HCT116 (cell line): ENCODE measurements around the gene COL18A1. TPM values are rescaled to one million over a fixed set of nuclear protein-coding genes. Genes with fewer than 3 reads are reported as not detected.

ENCODE experiments used
- ATAC-seq: fragments of 200-7000 bp; cut with Tn5 transposase; 2 replicates; pipeline ENCODE4 v1.9.1; 2020; ENCODE audit warnings: mild to moderate bottlenecking, moderate library complexity
- BruUV-seq: library from RNA; stranded (reverse); fragments of 400-500 nt; replicated peaks from 2 replicates; lab custom pipeline; 2021; lab: Mats Ljungman, UMichigan
- CTCF ChIA-PET: fragments of 300-600 bp; sonication (Branson Sonifier 250); formaldehyde crosslinking; loops from one replicate; lab custom pipeline; 2021; ENCODE audit warnings: antibody characterized with exemption; lab: Charles Lee
- POLR2A ChIA-PET: fragments of 300-600, 350-600 bp; sonication (Branson Sonifier 250); formaldehyde crosslinking; loops from one replicate; lab custom pipeline; 2021; ENCODE audit warnings: antibody characterized with exemption; lab: Charles Lee
- RAD21 ChIA-PET, 2 experiments: fragments of 300-600 bp; sonication (Branson Sonifier 250); formaldehyde crosslinking; loops; one replicate each; lab custom pipeline; 2023; ENCODE audit warnings: low total read pairs in 2 of 2; ENCODE audit not compliant: uncharacterized antibody in 2 of 2, unreplicated experiment in 2 of 2, low non-redundant PET in 1 of 2; lab: Charles Lee
- DNase-seq: peaks from one replicate; pipeline ENCODE4 v3.0.0-alpha.2; 2010; ENCODE audit warnings: low read depth, low spot score
- H2AFZ ChIP-seq: fragments of 200-600 bp; shearing (Covaris generic), sonication (generic); 2 replicates; pipeline ENCODE4 v1.6.1; 2017; ENCODE audit warnings: low read depth, mixed run types, mixed read lengths, antibody characterized with exemption, low read length; ENCODE audit not compliant: poor library complexity, severe bottlenecking
- H3K27ac ChIP-seq: 2 replicates; pipeline ENCODE4 v1.5.1; 2012; ENCODE audit warnings: low read depth, low read length
- H3K27me3 ChIP-seq: fragments of 200-600 bp; sonication (generic); 2 replicates; pipeline ENCODE4 v1.6.1; 2016; ENCODE audit warnings: mixed run types, low read length, mixed read lengths; ENCODE audit not compliant: insufficient read depth
- H3K36me3 ChIP-seq, 2 experiments: fragments of 200-500 bp in 1 of 2; fragments of 200-600 bp in 1 of 2; sonication (Bioruptor generic) in 1 of 2; sonication (generic) in 1 of 2; 2 replicates each; pipeline versions ENCODE4 v1.5.1 to v1.6.1; 2014 to 2016; ENCODE audit warnings: low read length in 2 of 2, inconsistent platforms in 1 of 2, mixed read lengths in 1 of 2, mixed run types in 1 of 2; ENCODE audit not compliant: insufficient read depth in 2 of 2, control insufficient read depth in 1 of 2
- H3K4me1 ChIP-seq, 2 experiments: fragments of 200-600 bp in 1 of 2; sonication (generic) in 1 of 2; 2 replicates each; pipeline versions ENCODE4 v1.5.1 to v1.6.1; 2012 to 2017; ENCODE audit warnings: low read length in 2 of 2, inconsistent platforms in 1 of 2, mild to moderate bottlenecking in 1 of 2, mixed read lengths in 1 of 2, mixed run types in 1 of 2, moderate library complexity in 1 of 2; ENCODE audit not compliant: insufficient read depth in 2 of 2, control insufficient read depth in 1 of 2
- H3K4me2 ChIP-seq: fragments of 200-600 bp; sonication (generic); 2 replicates; pipeline ENCODE4 v1.6.1; 2017; ENCODE audit warnings: mixed run types, low read length, mixed read lengths
- H3K4me3 ChIP-seq, 2 experiments: fragments of 200-600 bp in 1 of 2; sonication (generic) in 1 of 2; replicated peaks in 1 of 2; 2 replicates each; pipeline ENCODE4 v1.5.1; 2011 to 2016; ENCODE audit warnings: low read length in 2 of 2, control low read depth in 1 of 2, low read depth in 1 of 2, mild to moderate bottlenecking in 1 of 2, mixed read lengths in 1 of 2, mixed run types in 1 of 2
- H3K79me2 ChIP-seq: fragments of 200-600 bp; sonication (generic); 2 replicates; pipeline ENCODE4 v1.6.1; 2017; ENCODE audit warnings: mild to moderate bottlenecking, mixed run types, low read length, moderate library complexity, mixed read lengths; ENCODE audit not compliant: insufficient read depth
- H3K9ac ChIP-seq: fragments of 200-600 bp; sonication (generic); 2 replicates; pipeline ENCODE4 v1.6.1; 2016; ENCODE audit warnings: low read length, mixed read lengths
- H3K9me2 ChIP-seq: fragments of 200-600 bp; sonication (generic), shearing (Covaris generic); 2 replicates; pipeline ENCODE4 v1.6.1; 2017; ENCODE audit warnings: mixed run types, mild to moderate bottlenecking, moderate library complexity; ENCODE audit not compliant: insufficient read depth
- H3K9me3 ChIP-seq, 2 experiments: fragments of 200-500 bp in 1 of 2; fragments of 200-600 bp in 1 of 2; sonication (Bioruptor generic) in 1 of 2; sonication (generic) in 1 of 2; 2 replicates each; pipeline ENCODE4 v1.6.1; 2014 to 2017; ENCODE audit warnings: low read length in 2 of 2, mixed read lengths in 2 of 2, inconsistent platforms in 1 of 2, low read depth in 1 of 2, mild to moderate bottlenecking in 1 of 2, mixed run types in 1 of 2, moderate library complexity in 1 of 2; ENCODE audit not compliant: control insufficient read depth in 1 of 2, insufficient read depth in 1 of 2
- H4K20me1 ChIP-seq: fragments of 200-600 bp; sonication (generic), shearing (Covaris generic); 2 replicates; pipeline ENCODE4 v1.6.1; 2017; ENCODE audit warnings: mixed run types, mild to moderate bottlenecking, moderate library complexity; ENCODE audit not compliant: insufficient read depth
- CBX3 ChIP-seq: IDR thresholded peaks from 2 replicates; pipeline ENCODE4 v1.6.1; 2012; ENCODE audit warnings: low read depth
- CEBPB ChIP-seq: IDR thresholded peaks from 2 replicates; pipeline ENCODE4 v1.6.1; 2012; ENCODE audit warnings: low read depth
- CTCF ChIP-seq, 3 experiments: fragments of 200-600 bp in 1 of 3; sonication (generic) in 1 of 3; IDR thresholded peaks in 2 of 3; conservative IDR thresholded peaks in 1 of 3; 2 replicates each; pipeline ENCODE4 v1.5.1; 2012 to 2017; ENCODE audit warnings: low read depth in 2 of 3, low read length in 2 of 3, antibody characterized with exemption in 1 of 3, borderline replicate concordance in 1 of 3, control low read depth in 1 of 3, mild to moderate bottlenecking in 1 of 3, mixed read lengths in 1 of 3, mixed run types in 1 of 3, moderate library complexity in 1 of 3; ENCODE audit not compliant: insufficient read depth in 1 of 3
- ELF1 ChIP-seq: IDR thresholded peaks from 2 replicates; pipeline ENCODE4 v1.6.1; 2012; ENCODE audit warnings: low read depth, borderline replicate concordance
- EZH2 ChIP-seq: fragments of 200-600 bp; sonication (generic); IDR thresholded peaks from 2 replicates; pipeline ENCODE4 v1.6.1; 2017; ENCODE audit warnings: antibody characterized with exemption, mixed run types
- EZH2phosphoT487 ChIP-seq: fragments of 200-600 bp; IDR thresholded peaks from 2 replicates; pipeline ENCODE4 v1.6.1; 2018; ENCODE audit warnings: antibody characterized with exemption, borderline replicate concordance
- FOSL1 ChIP-seq: IDR thresholded peaks from 2 replicates; pipeline ENCODE4 v1.6.1; 2012; ENCODE audit warnings: low read depth
- MAX ChIP-seq: IDR thresholded peaks from 2 replicates; pipeline ENCODE4 v1.6.1; 2012
- POLR2A ChIP-seq: IDR thresholded peaks from 2 replicates; pipeline ENCODE4 v1.7.0; 2011; ENCODE audit warnings: borderline replicate concordance; ENCODE audit not compliant: insufficient read depth, insufficient read length; ENCODE audit errors: extremely low read depth
- POLR2AphosphoS5 ChIP-seq: IDR thresholded peaks from 2 replicates; pipeline ENCODE4 v1.6.1; 2011; ENCODE audit warnings: mild to moderate bottlenecking, low read depth, low read length, moderate library complexity
- RAD21 ChIP-seq: IDR thresholded peaks from 2 replicates; pipeline ENCODE4 v1.6.1; 2012; ENCODE audit warnings: low read depth, mild to moderate bottlenecking
- SIN3A ChIP-seq: IDR thresholded peaks from 2 replicates; pipeline ENCODE4 v1.6.1; 2012; ENCODE audit warnings: low read depth
- YY1 ChIP-seq: IDR thresholded peaks from 2 replicates; pipeline ENCODE4 v1.6.1; 2011; ENCODE audit warnings: low read length, low read depth, moderate library complexity, mild to moderate bottlenecking; ENCODE audit not compliant: insufficient replicate concordance; ENCODE audit errors: extremely low read depth
- ZFX ChIP-seq: fragments of 450-650 bp; IDR thresholded peaks from 2 replicates; pipeline ENCODE4 v1.6.1; 2017
- ZNF274 ChIP-seq: fragments of 200-500 bp; sonication (Bioruptor generic); IDR thresholded peaks from 2 replicates; pipeline ENCODE4 v1.6.1; 2014; ENCODE audit warnings: mild to moderate bottlenecking, low read depth, low read length, inconsistent platforms
- intact Hi-C: fragments of 100-400 bp; cut with micrococcal nuclease; formaldehyde crosslinking; loops from 2 replicates; pipeline ENCODE4 v1.10.0; 2022
- total RNA-seq: library from RNA; stranded (reverse); gene quantifications from one replicate; pipeline ENCODE4 v1.2.1, GENCODE V29; 2021; ENCODE audit not compliant: unreplicated experiment
- TF ChIP-seq, protein P1 (sequence below): IDR thresholded peaks from 2 replicates; pipeline ENCODE4 v1.6.1; 2012

Gene COL18A1
- total RNA-seq, 1 experiment from 2014 or later, result 59.5 TPM

- H3K9me3 ChIP-seq, result no peaks in the 10 kb centered on the region
- peaks cover 14 to 38% of the 10 kb centered on the region in 2 experiments for H3K4me1 ChIP-seq
- BruUV-seq, result no TSS peak
- H4K20me1 ChIP-seq, result no peaks in the 10 kb centered on the region
- no peaks in the 10 kb centered on the region for H3K27me3 ChIP-seq
- TF ChIP-seq MAX, result no peak
- ChIA-PET RAD21 (no interaction called here), CTCF (interaction anchor here (0.6 to 1.7 kb wide), 15 partner anchors 10 to 418 kb away, joined by 3 to 39 read pairs (median 4); no protein-coding TSS in a partner anchor), POLR2A (interaction anchor here (0.6 to 1.6 kb wide), 3 partner anchors 37 to 265 kb away, joined by 3 to 5 read pairs (median 3); no protein-coding TSS in a partner anchor)
- H3K4me2 ChIP-seq, result peak overlapping the region; percentile 80
- DNase-seq (no peak), ATAC-seq (no peak)
- intact Hi-C loops, result loop anchor here (1.0 to 10.0 kb wide), 3 partner anchors 41 to 370 kb away; no protein-coding TSS in a partner anchor
- no peaks in the 10 kb centered on the region for H3K9me2 ChIP-seq
- no peaks in the 10 kb centered on the region for H3K36me3 ChIP-seq
- no peaks in the 10 kb centered on the region for H3K79me2 ChIP-seq
- peak overlapping the region; percentile 72 for H3K9ac ChIP-seq
- H2AFZ ChIP-seq, result no peak overlapping the region
- peak overlapping the region; percentile 47 to 55; a peak in 3 of 4 replicates for H3K4me3 ChIP-seq
- H3K27ac ChIP-seq, result no peak overlapping the region
Observed at GRCh38 chr21:45555251-45555556, 150.2 kb downstream of the COL18A1 start.

DNA sequence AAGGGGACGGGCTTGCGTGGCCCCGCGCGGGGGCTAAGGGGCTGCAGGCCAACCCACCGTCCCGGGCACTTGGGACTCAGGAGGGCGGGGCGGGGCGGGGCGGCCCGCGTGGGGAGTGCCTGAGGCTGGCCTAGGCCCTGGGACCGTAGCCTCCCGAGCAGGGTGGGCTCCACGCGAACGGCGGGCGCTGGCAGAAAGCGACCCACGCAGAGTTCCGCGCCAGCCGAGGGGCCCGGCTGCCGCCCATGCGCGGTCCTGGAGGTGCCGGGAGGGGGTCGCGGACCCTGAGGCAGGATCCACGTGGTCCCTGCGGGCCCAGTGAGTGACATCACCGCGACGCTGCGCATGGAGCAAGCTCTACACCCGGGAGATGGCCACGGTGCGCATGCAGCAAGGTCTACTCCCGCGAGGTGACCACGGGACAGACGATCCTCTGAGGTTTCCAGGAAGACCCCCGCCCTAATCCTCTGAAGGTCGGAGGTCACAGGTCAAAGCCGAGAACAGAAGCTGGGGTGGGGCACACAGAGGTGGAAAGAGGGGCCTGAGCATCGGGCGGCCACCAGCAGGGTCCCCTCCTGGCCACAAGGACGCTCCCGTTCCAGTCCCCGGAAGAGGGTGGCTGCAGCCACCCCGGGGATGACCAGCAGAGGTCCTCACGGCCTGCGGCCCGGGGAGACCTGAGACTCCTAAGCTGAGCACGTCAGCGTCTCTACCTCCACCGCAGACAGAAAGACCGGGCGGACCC, 150.8 kb downstream of the COL18A1 start:
- BruUV-seq, result TSS peak; percentile 74
- H3K27me3 ChIP-seq, result no peaks in the 10 kb centered on the region
- peak overlapping the region; percentile 75 for H3K27ac ChIP-seq
- H3K4me3 ChIP-seq, result peak overlapping the region; percentile 47 to 55
- POLR2A ChIA-PET, result interaction anchor here (0.7 to 1.6 kb wide), 4 partner anchors 37 to 366 kb away, joined by 3 to 5 read pairs (median 3); no protein-coding TSS in a partner anchor
- peak; percentile 88 for DNase-seq
- no peaks in the 10 kb centered on the region for H3K36me3 ChIP-seq
- no peak overlapping the region for H2AFZ ChIP-seq
- H3K9me2 ChIP-seq, result no peaks in the 10 kb centered on the region
- H4K20me1 ChIP-seq, result no peaks in the 10 kb centered on the region
- H3K9ac ChIP-seq, result peak overlapping the region; percentile 72
- H3K4me2 ChIP-seq, result peak overlapping the region; percentile 80
- RAD21 ChIA-PET, result interaction anchor here (0.6 to 1.1 kb wide), 7 partner anchors 40 to 416 kb away, joined by 3 to 6 read pairs (median 4); no protein-coding TSS in a partner anchor
- no peaks in the 10 kb centered on the region for H3K9me3 ChIP-seq
- intact Hi-C loops, result loop anchor here (1.0 to 10.0 kb wide), 4 partner anchors 41 to 369 kb away; no protein-coding TSS in a partner anchor
- no peaks in the 10 kb centered on the region for H3K79me2 ChIP-seq
- CTCF ChIA-PET, result interaction anchor here (0.6 to 1.7 kb wide), 23 partner anchors 10 to 418 kb away, joined by 3 to 39 read pairs (median 3); partner anchors contain the start of gene POFUT2
- peak; percentile 88 for ATAC-seq
- H3K4me1 ChIP-seq, result peaks cover 14 to 35% of the 10 kb centered on the region in 2 experiments
- TF ChIP-seq CTCF (IDR thresholded peaks at IDR 0.05 in 2 of 3, conservative IDR thresholded peaks at IDR 0.05 in 1 of 3; ENCODE audit: borderline replicate concordance in 1 of 3, insufficient read depth in 1 of 3, low read depth in 2 of 3, low read length in 2 of 3) (peak in 2 of 3 experiments; percentile 89 to 94; a peak in 4 of 6 replicates), ZNF274 (no peak), ELF1 (no peak), FOSL1 (no peak), RAD21 (no peak), CEBPB (no peak), YY1 (no peak), EZH2phosphoT487 (no peak), ZFX (peak; percentile 71), EZH2 (no peak), POLR2AphosphoS5 (peak; percentile 43; the same call in 1 of the 2 replicates), POLR2A (no peak), SIN3A (no peak), CBX3 (no peak)
- TF ChIP-seq, protein P1, sequence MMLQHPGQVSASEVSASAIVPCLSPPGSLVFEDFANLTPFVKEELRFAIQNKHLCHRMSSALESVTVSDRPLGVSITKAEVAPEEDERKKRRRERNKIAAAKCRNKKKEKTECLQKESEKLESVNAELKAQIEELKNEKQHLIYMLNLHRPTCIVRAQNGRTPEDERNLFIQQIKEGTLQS, result no peak
